IPS DF 4.7 (cell line): ENCODE measurements around the gene RNF166.

Source experiments
- DNase-seq: peaks from one replicate; pipeline ENCODE4 v3.0.0-alpha.2; 2013; ENCODE audit warnings: low spot score; ENCODE audit errors: extremely low read depth

RNF166 gene

GRCh38 chr16:88692861-88693260 lies 13.3 kb downstream of the RNF166 start:
- DNase-seq, result no peak

- DNase-seq, result no peak
Observed at GRCh38 chr16:88691924-88692560, 14.2 kb downstream of the RNF166 start.

- DNase-seq, result no peak
Observed at GRCh38 chr16:88691129-88691813, 14.9 kb downstream of the RNF166 start.

GRCh38 chr16:88690341-88691128 lies 15.7 kb downstream of the RNF166 start:
- DNase-seq, result no peak

- DNase-seq, result no peak
Observed at GRCh38 chr16:88688013-88688778, 18.0 kb downstream of the RNF166 start.

- DNase-seq, result no peak
Observed at GRCh38 chr16:88687676-88688012, 18.6 kb downstream of the RNF166 start.

GRCh38 chr16:88687254-88687576 lies 19.0 kb downstream of the RNF166 start:
- no peak for DNase-seq

GRCh38 chr16:88686439-88687253 lies 19.6 kb downstream of the RNF166 start, which contains the start of gene SNAI3:
SNAI3 (minus strand) TSS chr16:88686507; CDS start chr16:88686406, 101 bp downstream.
- no peak for DNase-seq

GRCh38 chr16:88686062-88686438 lies 20.2 kb downstream of the RNF166 start:
- no peak for DNase-seq

GRCh38 chr16:88685156-88686061 lies 20.8 kb downstream of the RNF166 start:
- DNase-seq, result no peak

- no peak for DNase-seq
Observed at GRCh38 chr16:88684569-88685155, 21.5 kb downstream of the RNF166 start.

GRCh38 chr16:88681709-88682451 lies 24.3 kb downstream of the RNF166 start:
- DNase-seq, result no peak

- no peak for DNase-seq
Observed at GRCh38 chr16:88681084-88681680, 25.0 kb downstream of the RNF166 start.

GRCh38 chr16:88680554-88681083 lies 25.6 kb downstream of the RNF166 start:
- no peak for DNase-seq

GRCh38 chr16:88678224-88678979 lies 27.8 kb downstream of the RNF166 start:
- no peak for DNase-seq

- DNase-seq, result no peak
Observed at GRCh38 chr16:88677721-88678120, 28.5 kb downstream of the RNF166 start.

GRCh38 chr16:88676502-88677242 lies 29.5 kb downstream of the RNF166 start:
- no peak for DNase-seq
